RWPE2 (cell line): Measurements from ENCODE around the gene FAM217B.

Experiments used
- ATAC-seq: fragments of 200-7000 bp; cut with Tn5 transposase; 3 replicates; pipeline ENCODE4 v1.9.1; 2021; ENCODE audit warnings: low read depth
- DNase-seq: peaks from one replicate; pipeline ENCODE4 v3.0.0-alpha.2; 2020; ENCODE audit warnings: low spot score
- H3K27ac ChIP-seq: fragments of 450-650 bp; 2 replicates; pipeline ENCODE4 v1.5.1; 2017; ENCODE audit warnings: mild to moderate bottlenecking; ENCODE audit not compliant: poor library complexity, severe bottlenecking
- H3K27me3 ChIP-seq: fragments of 250-450 bp; sonication (Bioruptor Pico); 2 replicates; pipeline ENCODE4 v1.5.1; 2021; ENCODE audit warnings: mild to moderate bottlenecking, moderate library complexity; ENCODE audit not compliant: insufficient read depth, poor library complexity, severe bottlenecking
- H3K36me3 ChIP-seq: fragments of 250-450 bp; sonication (Bioruptor Pico); 2 replicates; pipeline ENCODE4 v1.5.1; 2020; ENCODE audit warnings: low read depth, mild to moderate bottlenecking, moderate library complexity
- H3K4me1 ChIP-seq: fragments of 250-450 bp; sonication (Bioruptor Pico); 2 replicates; pipeline ENCODE4 v1.5.1; 2021; ENCODE audit warnings: mild to moderate bottlenecking, moderate library complexity; ENCODE audit not compliant: insufficient read depth, poor library complexity, severe bottlenecking
- H3K4me3 ChIP-seq: fragments of 250-450 bp; sonication (Bioruptor Pico); 2 replicates; pipeline ENCODE4 v1.5.1; 2021; ENCODE audit warnings: mild to moderate bottlenecking, moderate library complexity; ENCODE audit not compliant: severe bottlenecking
- H3K9me3 ChIP-seq: fragments of 250-450 bp; sonication (Bioruptor Pico); 2 replicates; pipeline ENCODE4 v1.5.1; 2021; ENCODE audit warnings: mild to moderate bottlenecking, moderate library complexity; ENCODE audit not compliant: severe bottlenecking
- TF ChIP-seq, protein P1 (sequence below): fragments of 450-650 bp; IDR thresholded peaks from one replicate; pipeline ENCODE4 v1.5.1; 2017; ENCODE audit warnings: mild to moderate bottlenecking, moderate library complexity; ENCODE audit not compliant: poor library complexity, severe bottlenecking

Gene FAM217B

DNA sequence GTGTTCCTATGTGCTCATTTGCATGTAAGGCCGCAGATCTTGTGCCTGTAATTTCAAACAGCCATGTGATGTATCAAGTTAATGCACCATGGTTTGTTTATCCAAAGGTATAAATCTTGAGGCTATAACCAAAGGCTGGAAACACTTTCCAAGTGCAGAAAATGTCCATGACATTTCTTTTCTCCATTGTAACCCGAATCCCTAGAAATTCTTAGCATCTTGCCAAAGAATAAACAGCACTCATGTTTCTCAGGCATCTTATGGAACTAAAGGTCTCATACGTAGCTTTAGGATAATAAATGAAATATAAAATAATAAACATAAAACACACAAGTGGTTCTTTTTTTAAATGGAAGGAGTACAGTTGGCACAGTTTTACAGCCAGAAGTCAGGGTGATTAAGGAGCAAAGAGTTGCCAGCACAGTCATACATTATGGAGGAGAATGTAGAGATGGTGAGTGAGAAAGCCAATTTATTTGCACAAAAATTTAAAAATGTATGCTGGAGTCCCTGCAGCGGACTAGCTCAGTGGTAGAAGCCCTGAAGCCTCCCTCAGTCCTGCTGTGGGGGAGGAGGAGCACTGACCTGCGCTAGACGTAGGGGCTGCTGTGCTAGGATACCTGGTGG is 36.1 kb downstream of the FAM217B start:
- ATAC-seq: no peak
- no peaks in the 10 kb centered on the region for H3K9me3 ChIP-seq
- no peak overlapping the region for H3K4me3 ChIP-seq
- no peaks in the 10 kb centered on the region; the same call in 1 of the 2 replicates for H3K36me3 ChIP-seq
- DNase-seq: no peak
- TF ChIP-seq, protein P1, sequence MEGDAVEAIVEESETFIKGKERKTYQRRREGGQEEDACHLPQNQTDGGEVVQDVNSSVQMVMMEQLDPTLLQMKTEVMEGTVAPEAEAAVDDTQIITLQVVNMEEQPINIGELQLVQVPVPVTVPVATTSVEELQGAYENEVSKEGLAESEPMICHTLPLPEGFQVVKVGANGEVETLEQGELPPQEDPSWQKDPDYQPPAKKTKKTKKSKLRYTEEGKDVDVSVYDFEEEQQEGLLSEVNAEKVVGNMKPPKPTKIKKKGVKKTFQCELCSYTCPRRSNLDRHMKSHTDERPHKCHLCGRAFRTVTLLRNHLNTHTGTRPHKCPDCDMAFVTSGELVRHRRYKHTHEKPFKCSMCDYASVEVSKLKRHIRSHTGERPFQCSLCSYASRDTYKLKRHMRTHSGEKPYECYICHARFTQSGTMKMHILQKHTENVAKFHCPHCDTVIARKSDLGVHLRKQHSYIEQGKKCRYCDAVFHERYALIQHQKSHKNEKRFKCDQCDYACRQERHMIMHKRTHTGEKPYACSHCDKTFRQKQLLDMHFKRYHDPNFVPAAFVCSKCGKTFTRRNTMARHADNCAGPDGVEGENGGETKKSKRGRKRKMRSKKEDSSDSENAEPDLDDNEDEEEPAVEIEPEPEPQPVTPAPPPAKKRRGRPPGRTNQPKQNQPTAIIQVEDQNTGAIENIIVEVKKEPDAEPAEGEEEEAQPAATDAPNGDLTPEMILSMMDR: no peak
- H3K27me3 ChIP-seq: no peaks in the 10 kb centered on the region
- H3K4me1 ChIP-seq: peaks cover 18% of the 10 kb centered on the region
- H3K27ac ChIP-seq: no peak overlapping the region

DNA sequence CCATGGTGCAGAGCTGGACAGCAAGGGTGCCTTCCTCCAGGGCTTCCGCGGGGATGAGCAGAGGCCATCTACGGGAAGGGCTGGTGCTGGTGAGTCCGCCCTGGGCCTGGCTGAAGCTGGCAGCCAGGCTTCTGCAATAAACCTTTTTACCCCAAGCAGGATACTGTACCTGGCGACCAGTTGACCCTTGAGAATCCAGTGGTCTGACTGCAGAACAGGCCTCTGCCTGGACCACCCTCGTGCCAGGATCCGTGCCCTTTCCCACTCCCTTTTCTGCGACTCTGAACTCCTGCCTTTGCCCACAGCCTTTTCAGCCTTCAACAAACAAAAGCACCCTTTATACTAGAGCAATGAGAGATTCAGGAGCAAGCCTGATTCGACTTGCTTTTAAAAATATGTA is 36.9 kb downstream of the FAM217B start:
- no peak for ATAC-seq
- Histone ChIP-seq H3K27ac (no peak overlapping the region), H3K4me1 (peaks cover 10% of the 10 kb centered on the region), H3K4me3 (no peak overlapping the region), H3K36me3 (no peaks in the 10 kb centered on the region; the same call in 1 of the 2 replicates), H3K27me3 (no peaks in the 10 kb centered on the region), H3K9me3 (no peaks in the 10 kb centered on the region)
- TF ChIP-seq, protein P1: no peak
- DNase-seq: no peak

DNA sequence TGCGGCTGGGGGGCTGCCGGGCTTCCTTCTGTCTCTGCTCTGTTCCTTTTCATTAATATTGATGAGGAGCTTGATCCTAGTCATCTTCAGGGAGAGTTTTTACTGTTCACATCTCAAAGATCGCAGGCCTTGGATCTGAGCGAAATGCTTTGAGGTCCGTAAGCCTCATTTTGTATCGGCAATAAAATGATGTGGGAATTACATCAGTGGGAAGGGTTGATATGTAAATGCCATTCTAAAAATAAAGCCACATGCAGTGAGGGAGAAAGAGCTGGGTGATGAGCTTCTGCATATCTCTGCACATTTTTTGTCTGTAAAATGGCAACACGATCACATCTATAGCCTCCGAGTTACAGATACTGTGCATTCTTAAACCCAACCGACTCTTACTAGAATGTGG is 42.9 kb downstream of the FAM217B start:
- ATAC-seq (no peak), DNase-seq (no peak)
- H3K27me3 ChIP-seq: no peaks in the 10 kb centered on the region
- H3K27ac ChIP-seq: no peak overlapping the region
- no peaks in the 10 kb centered on the region for H3K9me3 ChIP-seq
- peaks cover 18% of the 10 kb centered on the region for H3K4me1 ChIP-seq
- H3K4me3 ChIP-seq: no peak overlapping the region
- TF ChIP-seq, protein P1: no peak
- no peaks in the 10 kb centered on the region for H3K36me3 ChIP-seq

DNA sequence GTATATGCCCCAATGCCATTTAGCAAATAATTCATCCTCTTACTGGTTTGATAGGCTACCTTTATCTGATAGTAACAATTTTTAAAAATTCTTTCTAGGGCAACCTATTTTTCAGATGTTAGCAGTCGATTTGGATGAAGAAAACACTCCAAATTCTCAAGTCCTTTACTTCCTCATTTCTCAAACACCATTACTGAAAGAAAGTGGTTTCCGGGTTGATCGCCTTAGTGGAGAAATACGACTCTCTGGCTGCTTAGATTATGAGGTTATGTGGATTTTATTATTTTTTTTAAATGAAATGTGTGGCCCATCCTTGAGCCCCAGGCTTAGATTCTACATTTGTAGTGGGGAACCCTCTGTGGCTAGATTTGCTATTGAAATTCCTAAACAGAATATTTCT is 44.4 kb downstream of the FAM217B start:
- TF ChIP-seq, protein P1: no peak
- DNase-seq: no peak
- Histone ChIP-seq H3K36me3 (no peaks in the 10 kb centered on the region), H3K9me3 (no peaks in the 10 kb centered on the region), H3K4me3 (no peak overlapping the region), H3K4me1 (peaks cover 28% of the 10 kb centered on the region), H3K27me3 (no peaks in the 10 kb centered on the region), H3K27ac (no peak overlapping the region)
- ATAC-seq: no peak

DNA sequence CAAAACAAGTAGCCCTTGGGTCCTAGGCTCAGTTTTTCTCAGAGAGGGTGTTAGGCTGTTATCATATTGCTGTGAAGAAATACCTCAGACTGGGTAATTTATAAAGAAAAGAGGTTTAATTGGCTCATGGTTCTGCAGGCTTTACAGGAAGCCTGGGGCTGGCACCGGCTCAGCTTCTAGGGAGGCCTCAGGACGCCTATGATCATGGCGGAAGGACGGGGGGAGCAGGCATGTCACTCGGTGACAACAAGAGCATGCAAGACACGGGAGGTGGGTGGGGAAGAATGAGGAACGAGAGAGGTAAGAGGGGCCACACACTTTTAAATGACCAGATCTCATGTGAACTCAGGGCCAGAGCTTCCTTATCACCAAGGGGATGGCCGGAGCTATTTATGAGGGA is 45.0 kb downstream of the FAM217B start:
- DNase-seq (no peak), ATAC-seq (no peak)
- H3K27ac ChIP-seq: no peak overlapping the region

More for the DNA sequence above, 45.0 kb downstream of the FAM217B start:
- Histone ChIP-seq H3K4me1 (peaks cover 28% of the 10 kb centered on the region), H3K36me3 (no peaks in the 10 kb centered on the region), H3K27me3 (no peaks in the 10 kb centered on the region), H3K4me3 (no peak overlapping the region), H3K9me3 (no peaks in the 10 kb centered on the region)
- TF ChIP-seq, protein P1: no peak
